Gastroesophageal sphincter (tissue), 4 donors: Measurements from ENCODE around the gene THBS2. TPM values are rescaled to one million over a fixed set of nuclear protein-coding genes. Genes with fewer than 3 reads are reported as not detected.
"Not testable (repeated sequence)": the region's sequence is repeated elsewhere in the genome, so short reads cannot be mapped to it uniquely, and the experiment has no call there.

Experiments used
- ATAC-seq: fragments of 150-250 bp; one replicate; pipeline ENCODE4 v1.9.1; 2016; ENCODE audit warnings: mild to moderate bottlenecking, moderate library complexity
- H3K27ac ChIP-seq, 4 donors: fragments of 200-600 bp; sonication (generic) in 3 of 4; 1 replicate in 3 of 4; 2 replicates in 1 of 4; pipeline ENCODE4 v1.5.1; 2016 to 2019
- H3K27me3 ChIP-seq: fragments of 200-600 bp; sonication (generic); one replicate; pipeline ENCODE4 v1.5.1; 2019
- H3K36me3 ChIP-seq, 2 donors: fragments of 200-600 bp; sonication (generic); one replicate each; pipeline ENCODE4 v1.5.1; 2019; ENCODE audit warnings: control low read depth in 1 of 2
- H3K4me1 ChIP-seq, 3 donors: fragments of 200-600 bp; sonication (generic); 1 replicate in 2 of 3; 2 replicates in 1 of 3; pipeline ENCODE4 v1.5.1; 2016 to 2019; ENCODE audit warnings: control low read depth in 2 of 3
- H3K4me3 ChIP-seq, 2 donors: fragments of 200-600 bp; sonication (generic); one replicate each; pipeline ENCODE4 v1.5.1; 2019; ENCODE audit warnings: mild to moderate bottlenecking in 1 of 2, moderate library complexity in 1 of 2
- H3K9me3 ChIP-seq, 3 donors: fragments of 200-600 bp; sonication (generic); one replicate each; pipeline ENCODE4 v1.5.1; 2017 to 2019; ENCODE audit warnings: control low read depth in 2 of 3
- EP300 ChIP-seq: sonication (generic); formaldehyde crosslinking; IDR thresholded peaks from one replicate; pipeline ENCODE4 v1.6.1; 2017; ENCODE audit warnings: antibody characterized with exemption, mild to moderate bottlenecking
- POLR2A ChIP-seq, 2 donors: fragments of 450-650 bp; IDR thresholded peaks; one replicate each; pipeline ENCODE4 v1.6.1; 2017; ENCODE audit warnings: antibody characterized with exemption in 2 of 2, mild to moderate bottlenecking in 2 of 2, moderate library complexity in 1 of 2
- POLR2AphosphoS5 ChIP-seq: sonication (generic); formaldehyde crosslinking; IDR thresholded peaks from one replicate; pipeline ENCODE4 v1.6.1; 2017; ENCODE audit warnings: antibody characterized with exemption
- WGBS, 2 donors: methylation state at CpG; one replicate each; pipeline ENCODE4 v1.1.5; 2018; ENCODE audit warnings: low coverage in 1 of 2; 5-methylcytosine and 5-hydroxymethylcytosine counted together
- total RNA-seq, 4 donors: library from RNA; depleted of rRNA; stranded (reverse); fragments of >200 nt; gene quantifications; one replicate each; pipeline ENCODE4 v1.1.0, GENCODE V29; 2016
- TF ChIP-seq, protein P1 (sequence below), 4 experiments: fragments of 200-600 bp in 2 of 4; fragments of 450-650 bp in 2 of 4; sonication (generic) in 1 of 4; IDR thresholded peaks; one replicate each; pipeline ENCODE4 v1.5.1; 2017 to 2019; ENCODE audit warnings: antibody characterized with exemption in 4 of 4, mild to moderate bottlenecking in 2 of 4, moderate library complexity in 2 of 4

Gene THBS2
- total RNA-seq, 4 donors from 2014 or later, result 21.5 to 41.9 (median 35.7) TPM

DNA sequence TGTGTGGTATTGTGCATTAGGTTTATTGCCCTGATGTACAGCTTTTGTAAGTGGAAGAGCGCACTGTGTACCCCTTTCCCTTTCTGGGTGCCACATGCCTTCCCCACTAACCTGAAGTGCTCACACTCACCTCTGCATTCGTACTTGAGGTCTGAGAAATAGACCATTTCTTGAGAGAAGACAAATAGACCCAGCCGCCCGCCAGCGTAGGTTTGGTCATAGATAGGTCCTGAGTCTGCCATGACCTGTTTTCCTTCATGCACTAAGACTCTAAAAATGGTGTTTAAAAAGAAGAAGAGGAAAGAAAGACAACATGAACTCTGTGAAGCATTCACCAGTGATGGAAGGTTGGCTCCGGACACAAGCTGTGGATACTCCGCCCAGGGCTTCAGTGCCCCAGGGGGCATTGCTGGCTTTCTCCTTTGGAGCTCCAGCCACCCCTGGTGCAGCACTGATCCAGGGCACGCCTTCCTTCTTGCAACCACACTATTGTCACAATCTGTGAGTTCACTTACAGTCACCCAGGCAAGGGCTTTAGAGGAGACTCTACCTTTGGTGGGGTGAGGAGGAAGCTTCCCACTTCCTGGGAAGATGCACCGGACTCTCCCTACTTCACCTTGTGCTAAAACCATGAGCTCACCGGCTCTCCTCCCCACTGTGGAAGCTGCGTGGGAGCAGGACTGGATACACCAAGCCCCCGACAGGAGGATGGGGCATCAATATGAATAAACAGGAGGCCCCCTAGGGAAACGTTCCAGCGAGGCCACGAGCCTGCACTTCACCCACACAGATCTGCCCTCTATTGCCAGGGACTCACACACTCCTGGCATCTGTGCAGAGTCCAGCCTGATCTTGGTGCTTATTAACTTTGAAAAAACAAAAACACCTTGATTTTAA is 33.3 kb downstream of the THBS2 start:
- Histone ChIP-seq H3K4me1 (peaks cover 3 to 9% (median 3%) of the 10 kb centered on the region in 3 donors), H3K27me3 (no peaks in the 10 kb centered on the region), H3K9me3 (peaks cover 0 to 6% (median 0%) of the 10 kb centered on the region in 3 donors), H3K36me3 (peaks cover 0 to 30% of the 10 kb centered on the region in 2 donors), H3K27ac (no peak overlapping the region), H3K4me3 (no peak overlapping the region)
- ATAC-seq, result no peak
- 83 to 89% methylated on average over 3 to 9 of the region's 15 CpGs for WGBS, 2 donors
- TF ChIP-seq EP300 (no peak), POLR2AphosphoS5 (no peak), POLR2A (IDR thresholded peaks at IDR 0.05) (no peak)
- TF ChIP-seq, protein P1, sequence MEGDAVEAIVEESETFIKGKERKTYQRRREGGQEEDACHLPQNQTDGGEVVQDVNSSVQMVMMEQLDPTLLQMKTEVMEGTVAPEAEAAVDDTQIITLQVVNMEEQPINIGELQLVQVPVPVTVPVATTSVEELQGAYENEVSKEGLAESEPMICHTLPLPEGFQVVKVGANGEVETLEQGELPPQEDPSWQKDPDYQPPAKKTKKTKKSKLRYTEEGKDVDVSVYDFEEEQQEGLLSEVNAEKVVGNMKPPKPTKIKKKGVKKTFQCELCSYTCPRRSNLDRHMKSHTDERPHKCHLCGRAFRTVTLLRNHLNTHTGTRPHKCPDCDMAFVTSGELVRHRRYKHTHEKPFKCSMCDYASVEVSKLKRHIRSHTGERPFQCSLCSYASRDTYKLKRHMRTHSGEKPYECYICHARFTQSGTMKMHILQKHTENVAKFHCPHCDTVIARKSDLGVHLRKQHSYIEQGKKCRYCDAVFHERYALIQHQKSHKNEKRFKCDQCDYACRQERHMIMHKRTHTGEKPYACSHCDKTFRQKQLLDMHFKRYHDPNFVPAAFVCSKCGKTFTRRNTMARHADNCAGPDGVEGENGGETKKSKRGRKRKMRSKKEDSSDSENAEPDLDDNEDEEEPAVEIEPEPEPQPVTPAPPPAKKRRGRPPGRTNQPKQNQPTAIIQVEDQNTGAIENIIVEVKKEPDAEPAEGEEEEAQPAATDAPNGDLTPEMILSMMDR (IDR thresholded peaks at IDR 0.05), result no peak

DNA sequence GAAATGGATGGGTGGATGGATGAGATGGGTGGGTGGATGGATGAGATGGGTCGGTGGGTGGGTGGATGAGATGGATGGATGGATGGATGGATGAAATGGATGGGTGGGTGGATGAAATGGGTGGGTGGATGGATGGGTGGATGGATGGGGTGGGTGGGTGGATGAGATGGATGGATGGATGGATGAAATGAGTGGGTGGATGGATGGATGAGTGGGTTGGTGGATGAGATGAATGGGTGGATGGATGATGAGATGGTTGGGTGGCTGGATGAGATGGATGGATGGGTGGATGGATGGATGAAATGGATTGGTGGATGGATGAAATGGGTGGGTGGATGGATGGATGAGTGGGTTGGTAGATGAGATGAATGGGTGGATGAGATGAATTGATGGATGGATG is 35.7 kb downstream of the THBS2 start:
- Histone ChIP-seq H3K27ac (no peak overlapping the region), H3K36me3 (peaks cover 0 to 27% of the 10 kb centered on the region in 2 donors), H3K9me3 (peaks cover 0 to 6% (median 0%) of the 10 kb centered on the region in 3 donors), H3K27me3 (no peaks in the 10 kb centered on the region), H3K4me3 (no peak overlapping the region), H3K4me1 (peaks cover 7 to 32% (median 19%) of the 10 kb centered on the region in 3 donors)
- TF ChIP-seq, protein P1 (IDR thresholded peaks at IDR 0.05), result no peak
- TF ChIP-seq EP300, result no peak
- no peak for TF ChIP-seq POLR2AphosphoS5
- TF ChIP-seq POLR2A (IDR thresholded peaks at IDR 0.05), result no peak
- 100% methylated on average over 1 of the region's 1 CpG for WGBS, 2 donors
- no peak for ATAC-seq

DNA sequence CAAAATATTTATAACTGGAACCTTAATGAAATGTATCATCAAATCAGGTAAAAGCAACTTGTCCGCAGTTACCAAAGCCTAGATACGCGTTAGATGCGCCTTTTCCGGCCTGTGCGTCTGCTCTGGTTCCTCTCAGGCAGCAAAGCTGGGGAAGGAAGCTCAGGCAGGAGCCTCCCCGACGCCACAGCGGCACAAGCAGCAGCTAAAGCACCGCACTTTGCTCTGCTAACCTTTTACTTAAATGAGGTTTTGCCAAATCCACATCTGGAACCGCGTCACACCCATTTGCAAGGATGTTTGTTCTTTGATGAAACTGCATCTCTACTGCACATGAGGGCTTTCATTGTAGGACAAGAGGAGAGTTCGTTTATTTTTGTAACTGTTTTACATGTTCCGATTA is 36.8 kb downstream of the THBS2 start:
- peak overlapping the region in 1 of 4 donors; percentile 38 for H3K27ac ChIP-seq
- H3K36me3 ChIP-seq, result peaks cover 0 to 16% of the 10 kb centered on the region in 2 donors
- H3K27me3 ChIP-seq, result no peaks in the 10 kb centered on the region
- TF ChIP-seq POLR2AphosphoS5, result peak; percentile 17
- TF ChIP-seq EP300, result no peak
- peaks cover 7 to 42% (median 19%) of the 10 kb centered on the region in 3 donors for H3K4me1 ChIP-seq
- WGBS, 2 donors, result 72 to 80% methylated on average over 13 to 14 of the region's 14 CpGs
- no peak for ATAC-seq
- no peak overlapping the region for H3K4me3 ChIP-seq
- no peaks in the 10 kb centered on the region for H3K9me3 ChIP-seq

DNA sequence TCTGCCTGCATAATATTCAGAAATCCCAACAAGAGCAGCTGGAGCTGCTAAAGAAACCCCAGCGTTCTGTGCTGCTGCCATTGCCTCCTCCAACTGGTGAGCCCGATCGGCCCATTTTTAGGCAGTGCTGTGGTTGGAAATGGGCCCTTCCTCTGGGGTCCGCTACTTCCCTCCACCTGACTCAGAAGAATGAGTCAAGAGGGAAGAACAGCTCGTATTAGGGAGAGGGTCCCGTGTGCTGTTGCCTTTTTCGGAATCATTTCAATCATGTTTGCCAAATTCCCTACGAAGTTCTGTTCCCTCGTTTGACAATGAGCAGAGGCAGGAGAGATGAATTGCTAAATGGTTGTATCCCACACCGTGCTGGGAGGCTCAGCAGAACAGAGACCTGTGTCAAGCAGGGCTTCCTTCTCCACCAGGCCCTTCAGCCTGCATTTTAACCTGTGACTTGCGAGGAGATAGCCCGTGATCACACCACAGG is 38.4 kb downstream of the THBS2 start:
- peaks cover 0 to 4% of the 10 kb centered on the region in 2 donors for H3K36me3 ChIP-seq
- 8 to 38% methylated on average over 11 of the region's 12 CpGs for WGBS, 2 donors
- H3K9me3 ChIP-seq, result no peaks in the 10 kb centered on the region
- peak overlapping the region; percentile 60 to 94 (median 89) for H3K27ac ChIP-seq
- ATAC-seq, result peak; percentile 42
- H3K4me3 ChIP-seq, result peak overlapping the region in 1 of 2 donors; percentile 35
- TF ChIP-seq POLR2AphosphoS5 (peak; percentile 40), EP300 (no peak)
- H3K27me3 ChIP-seq, result no peaks in the 10 kb centered on the region
- H3K4me1 ChIP-seq, result peaks cover 7 to 42% (median 19%) of the 10 kb centered on the region in 3 donors

DNA sequence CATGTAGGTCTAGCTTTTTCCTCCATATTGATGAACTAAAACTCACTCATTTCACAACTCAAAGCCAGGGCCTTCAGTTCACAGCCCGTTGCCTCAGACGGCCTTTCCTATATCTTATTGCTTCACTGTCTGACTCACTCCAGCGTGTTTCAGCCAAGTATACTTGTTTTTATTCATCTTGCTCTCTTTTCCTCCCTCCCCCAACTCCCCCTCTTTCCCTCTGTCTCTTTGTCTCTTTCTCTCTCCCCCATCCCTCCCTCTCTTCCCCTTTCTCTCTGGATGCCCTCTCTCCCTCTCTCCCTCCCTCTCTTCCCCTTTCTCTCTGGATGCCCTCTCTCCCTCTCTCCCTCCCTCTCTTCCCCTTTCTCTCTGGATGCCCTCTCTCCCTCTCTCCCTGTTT is 38.9 kb downstream of the THBS2 start:
- H3K9me3 ChIP-seq, H3K36me3 ChIP-seq, H3K27me3 ChIP-seq: not testable (repeated sequence)
- Histone ChIP-seq H3K27ac (peak overlapping the region; percentile 60 to 94 (median 89)), H3K4me1 (peaks cover 7 to 42% (median 19%) of the 10 kb centered on the region in 3 donors), H3K4me3 (peak overlapping the region in 1 of 2 donors; percentile 35)
- peak; percentile 86 for TF ChIP-seq POLR2AphosphoS5
- peak; percentile 84 for ATAC-seq
- 2 to 16% methylated on average over 3 of the region's 3 CpGs for WGBS, 2 donors

DNA sequence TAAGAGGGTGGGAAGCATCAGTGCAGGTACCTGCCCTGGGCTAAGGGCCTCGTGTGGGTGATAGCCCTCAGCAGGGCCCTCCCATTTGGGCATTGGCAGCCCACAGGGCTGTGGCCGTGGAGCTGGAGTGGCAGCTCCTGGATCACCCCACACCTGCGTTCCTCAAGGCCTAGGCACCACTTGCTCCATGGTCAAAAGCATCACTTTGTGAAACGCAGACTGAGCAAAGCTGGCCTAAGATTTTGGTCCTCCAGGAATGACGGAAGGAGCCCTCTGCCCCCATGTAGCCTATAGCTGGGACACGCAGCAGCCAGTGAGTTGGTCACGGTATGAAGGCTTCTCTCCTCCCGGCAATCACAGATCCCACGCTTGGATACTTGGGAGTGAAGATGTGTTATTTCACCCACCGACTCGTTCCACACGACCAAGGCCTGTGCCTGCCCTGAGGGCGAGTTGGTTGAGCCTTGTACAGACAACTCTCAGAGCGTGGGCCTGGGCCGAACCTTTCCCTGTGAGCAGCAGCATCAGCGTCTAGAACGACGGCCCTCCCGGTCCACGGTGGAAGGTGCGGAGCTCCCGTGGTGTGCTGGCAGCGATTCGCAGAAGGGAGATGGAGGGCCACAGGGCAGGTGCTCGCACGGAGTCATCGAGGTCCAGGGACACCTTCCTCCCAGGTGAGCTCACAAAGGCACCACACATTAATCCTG is 39.7 kb downstream of the THBS2 start:
- no peaks in the 10 kb centered on the region for H3K9me3 ChIP-seq
- peak overlapping the region; percentile 60 to 94 (median 89) for H3K27ac ChIP-seq
- H3K4me1 ChIP-seq, result peaks cover 7 to 42% (median 19%) of the 10 kb centered on the region in 3 donors
- WGBS, 2 donors, result 80 to 96% methylated on average over 2 to 17 of the region's 27 CpGs
- H3K36me3 ChIP-seq, result no peaks in the 10 kb centered on the region
- H3K4me3 ChIP-seq, result peak overlapping the region in 1 of 2 donors; percentile 45
- no peak for ATAC-seq
- no peaks in the 10 kb centered on the region for H3K27me3 ChIP-seq
- TF ChIP-seq POLR2AphosphoS5 (no peak), POLR2A (IDR thresholded peaks at IDR 0.05) (no peak), EP300 (no peak)
- TF ChIP-seq, protein P1 (IDR thresholded peaks at IDR 0.05), result no peak
